ENCODE measurements around the gene HOXA3.

DNA sequence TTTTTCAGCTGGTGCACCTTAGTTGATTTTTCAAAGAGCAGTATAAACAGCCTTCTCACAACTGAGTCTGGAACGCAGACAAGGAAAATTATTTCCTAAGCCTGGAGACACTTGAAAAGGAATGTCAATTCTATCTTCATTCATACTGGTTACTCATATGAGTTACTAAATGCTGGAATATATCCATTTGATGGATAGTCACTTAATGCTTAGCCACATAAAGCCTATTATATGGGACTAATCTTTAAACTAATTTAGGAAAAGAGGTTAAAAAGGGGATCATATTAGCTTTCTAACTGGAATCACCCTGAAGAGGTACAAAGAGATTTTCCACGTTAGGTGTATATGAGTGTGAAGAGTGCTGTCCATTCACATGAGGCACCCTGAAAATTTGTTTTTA lies 20.2 kb downstream of the HOXA3 start:
- TF ChIP-seq, protein P1, sequence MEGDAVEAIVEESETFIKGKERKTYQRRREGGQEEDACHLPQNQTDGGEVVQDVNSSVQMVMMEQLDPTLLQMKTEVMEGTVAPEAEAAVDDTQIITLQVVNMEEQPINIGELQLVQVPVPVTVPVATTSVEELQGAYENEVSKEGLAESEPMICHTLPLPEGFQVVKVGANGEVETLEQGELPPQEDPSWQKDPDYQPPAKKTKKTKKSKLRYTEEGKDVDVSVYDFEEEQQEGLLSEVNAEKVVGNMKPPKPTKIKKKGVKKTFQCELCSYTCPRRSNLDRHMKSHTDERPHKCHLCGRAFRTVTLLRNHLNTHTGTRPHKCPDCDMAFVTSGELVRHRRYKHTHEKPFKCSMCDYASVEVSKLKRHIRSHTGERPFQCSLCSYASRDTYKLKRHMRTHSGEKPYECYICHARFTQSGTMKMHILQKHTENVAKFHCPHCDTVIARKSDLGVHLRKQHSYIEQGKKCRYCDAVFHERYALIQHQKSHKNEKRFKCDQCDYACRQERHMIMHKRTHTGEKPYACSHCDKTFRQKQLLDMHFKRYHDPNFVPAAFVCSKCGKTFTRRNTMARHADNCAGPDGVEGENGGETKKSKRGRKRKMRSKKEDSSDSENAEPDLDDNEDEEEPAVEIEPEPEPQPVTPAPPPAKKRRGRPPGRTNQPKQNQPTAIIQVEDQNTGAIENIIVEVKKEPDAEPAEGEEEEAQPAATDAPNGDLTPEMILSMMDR (IDR thresholded peaks at IDR 0.05) = no peak
- TF ChIP-seq POLR2A (IDR thresholded peaks at IDR 0.05) (no peak), POLR2AphosphoS5 (IDR thresholded peaks at IDR 0.05; ENCODE audit: insufficient read depth in 1 of 2, low read depth in 1 of 2) (no peak)
